Stimulated activated CD8-positive, alpha-beta memory T cell treated with anti-CD3 and anti-CD28 coated beads, Interleukin-4, amount 100 ng/mL, for 48 hours (primary cell): ENCODE data around the gene SENP8.
"Not testable (repeated sequence)": the region's sequence is repeated elsewhere in the genome, so short reads cannot be mapped to it uniquely, and the experiment has no call there.

ENCODE experiments used
- DNase-seq: peaks from one replicate; pipeline ENCODE4 v3.0.0-alpha.2; 2020

SENP8 gene

GRCh38 chr15:72156928-72157327 is 38.7 kb downstream of the SENP8 start:
- no peak for DNase-seq

GRCh38 chr15:72160696-72161245 is 42.6 kb downstream of the SENP8 start:
- no peak for DNase-seq

DNA sequence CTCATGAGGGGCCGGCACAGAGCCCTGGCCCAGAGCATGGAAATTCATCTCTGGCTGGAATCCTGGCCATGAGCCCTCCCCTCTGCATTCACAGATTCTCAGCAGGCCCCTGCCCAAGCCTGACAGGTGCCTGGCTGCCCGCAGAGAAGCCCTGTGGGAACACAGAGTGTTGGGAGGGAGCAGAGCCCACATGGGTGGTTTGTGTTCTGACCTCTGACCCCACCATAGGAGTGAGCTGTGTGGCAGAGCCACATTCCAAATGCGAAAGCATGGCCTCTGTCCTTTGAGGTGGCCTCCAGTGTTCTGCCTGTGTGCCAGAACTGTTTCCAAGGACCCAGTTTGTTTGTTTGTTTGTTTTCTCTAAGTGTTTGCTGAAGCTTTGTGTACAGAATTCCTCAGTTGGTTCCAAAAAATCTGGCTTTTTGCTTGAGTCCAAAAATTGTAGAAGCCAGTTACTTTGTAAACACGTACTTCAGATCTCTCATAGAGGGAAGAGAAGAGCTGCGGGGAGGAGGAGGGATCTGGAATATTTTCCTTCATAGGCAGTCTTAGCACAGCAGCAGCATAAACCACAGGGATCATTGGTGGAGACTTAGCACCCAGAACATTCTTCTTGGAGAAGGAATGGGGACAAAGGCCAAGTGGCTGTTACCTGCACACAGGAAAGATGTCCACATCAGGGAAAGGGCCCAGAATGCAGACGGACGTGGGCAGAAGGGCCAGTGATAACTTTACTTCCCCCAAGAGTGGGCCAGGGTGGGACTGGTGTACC is 43.3 kb downstream of the SENP8 start:
- no peak for DNase-seq

GRCh38 chr15:72162569-72162968 is 44.4 kb downstream of the SENP8 start:
- DNase-seq: no peak

GRCh38 chr15:72163719-72164118 is 45.5 kb downstream of the SENP8 start:
- DNase-seq: no peak

GRCh38 chr15:72166716-72167417 is 48.7 kb downstream of the SENP8 start:
- DNase-seq: no peak

- no peak for DNase-seq
Observed at GRCh38 chr15:72167445-72167844, 49.2 kb downstream of the SENP8 start.

- DNase-seq: no peak
Observed at GRCh38 chr15:72168131-72168807, 50.1 kb downstream of the SENP8 start.

GRCh38 chr15:72168808-72169190 is 50.6 kb downstream of the SENP8 start:
- no peak for DNase-seq

- no peak for DNase-seq
Observed at GRCh38 chr15:72169236-72169920, 51.2 kb downstream of the SENP8 start.

DNA sequence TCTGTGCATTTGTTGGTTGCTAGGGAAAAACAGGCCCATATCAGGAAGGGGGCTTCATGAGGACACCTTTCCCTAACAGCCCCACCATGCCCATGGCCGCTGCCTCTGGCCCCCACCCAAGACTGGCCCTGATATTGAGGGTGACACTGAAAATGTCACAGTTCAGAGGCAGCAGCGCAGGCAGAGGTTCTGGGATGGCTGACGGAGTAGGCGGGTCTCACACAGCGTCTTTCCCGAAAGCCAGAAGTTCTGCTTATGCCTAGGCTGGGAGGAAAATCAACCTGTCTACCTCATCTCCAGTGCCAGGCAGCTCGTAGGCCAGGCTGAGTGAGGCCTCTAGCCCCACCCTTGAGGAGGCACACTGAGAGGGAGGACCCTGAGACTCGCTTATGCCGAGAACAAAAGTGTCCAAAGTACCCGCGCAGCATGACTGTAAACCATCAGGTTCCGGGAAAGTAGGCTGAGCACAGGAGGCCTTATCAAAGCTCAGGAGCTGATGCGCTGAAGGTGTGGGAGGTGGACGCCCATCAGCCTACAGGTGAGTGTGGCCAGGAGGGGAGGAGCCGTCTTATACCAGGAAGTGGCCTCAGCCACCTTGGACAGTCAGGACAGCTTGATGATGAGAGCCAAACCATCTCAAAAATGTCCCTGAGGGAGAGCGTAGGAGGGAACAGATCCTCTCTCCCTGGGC is 51.9 kb downstream of the SENP8 start:
- DNase-seq: no peak

- no peak for DNase-seq
Observed at GRCh38 chr15:72170691-72171090, 52.5 kb downstream of the SENP8 start.

DNA sequence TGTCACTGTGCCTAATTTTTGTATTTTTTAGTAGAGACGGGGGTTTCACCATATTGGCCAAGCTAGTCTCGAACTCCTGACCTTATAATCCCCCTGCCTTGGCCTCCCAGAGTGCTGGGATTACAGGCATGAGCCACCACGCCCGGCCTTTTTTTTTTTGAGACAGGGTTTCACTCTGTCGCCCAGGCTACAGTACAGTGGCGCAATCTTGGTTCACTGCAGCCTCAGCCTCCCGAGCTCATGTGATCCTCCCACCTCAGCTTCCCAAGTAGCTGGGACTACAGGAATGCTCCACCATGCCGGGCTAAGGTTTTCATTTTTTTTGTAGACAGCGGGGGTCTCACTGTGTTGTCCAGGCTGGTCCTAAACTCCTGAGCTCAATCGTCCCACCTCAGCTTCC is 53.8 kb downstream of the SENP8 start:
- not testable (repeated sequence) for DNase-seq

- DNase-seq: no peak
Observed at GRCh38 chr15:72172796-72173195, 54.6 kb downstream of the SENP8 start.

DNA sequence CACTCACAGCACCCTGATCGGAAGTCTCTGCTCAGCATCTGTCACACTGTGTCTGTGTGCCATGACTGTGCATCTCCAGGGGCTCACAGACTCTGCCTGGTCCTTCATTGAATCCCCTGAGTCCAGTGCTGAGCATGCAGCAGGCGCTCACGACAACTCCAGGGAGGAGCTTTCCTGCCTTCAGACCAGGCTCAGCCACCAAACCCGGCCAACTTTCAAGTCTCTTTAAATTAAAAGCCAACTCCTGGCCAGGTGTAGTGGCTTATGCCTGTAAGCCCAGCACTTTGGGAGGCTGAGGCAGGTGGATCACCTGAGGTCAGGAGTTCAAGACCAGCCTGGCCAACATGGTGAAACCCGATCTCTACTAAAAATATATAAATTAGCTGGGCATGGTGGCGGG is 55.2 kb downstream of the SENP8 start:
- no peak for DNase-seq

- no peak for DNase-seq
Observed at GRCh38 chr15:72173864-72174550, 55.8 kb downstream of the SENP8 start.

GRCh38 chr15:72174551-72175165 is 56.5 kb downstream of the SENP8 start:
- no peak for DNase-seq

- DNase-seq: no peak
Observed at GRCh38 chr15:72175186-72176044, 57.2 kb downstream of the SENP8 start.

DNA sequence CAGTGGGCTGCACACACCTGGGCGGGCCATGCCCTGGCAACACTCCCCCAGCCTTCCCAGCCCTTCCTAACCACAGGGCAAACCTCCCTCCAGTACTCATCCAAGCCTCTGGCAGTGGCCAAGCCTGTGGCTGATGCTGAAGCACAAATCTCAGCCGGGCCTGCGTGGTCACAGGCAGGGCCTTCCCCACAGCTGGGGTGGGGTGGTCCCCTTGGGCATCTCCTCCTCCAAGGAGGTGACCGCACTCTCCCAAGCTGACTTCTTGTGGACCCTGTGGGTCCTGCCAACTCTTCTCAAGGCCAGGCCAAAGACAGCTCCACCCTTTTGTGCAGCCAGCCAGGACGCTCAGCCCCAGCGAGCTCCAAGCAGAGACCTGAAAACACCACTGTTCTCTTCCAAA is 58.0 kb downstream of the SENP8 start:
- DNase-seq: no peak

DNA sequence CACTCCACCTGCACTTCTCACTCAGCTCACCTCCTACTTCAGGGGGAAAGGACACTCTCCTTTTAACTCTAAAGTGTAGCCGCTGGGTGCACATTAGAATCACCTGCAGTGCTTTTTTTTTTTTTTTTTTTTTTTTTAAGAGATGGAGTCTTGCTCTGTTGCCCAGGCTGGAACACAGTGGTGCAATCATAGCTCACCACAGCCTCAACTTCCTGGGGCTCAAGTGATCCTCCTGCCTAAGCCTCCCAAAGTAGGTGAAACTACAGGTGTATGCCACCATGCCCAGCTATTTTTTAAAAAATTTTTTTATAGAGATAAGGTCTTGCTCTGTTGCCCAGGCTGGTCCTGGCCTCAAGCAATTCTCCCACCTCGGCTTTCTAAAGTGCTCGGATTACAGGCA is 58.5 kb downstream of the SENP8 start:
- no peak for DNase-seq
